ENCODE measurements around the gene RPS4Y2. TPM values are rescaled to one million over a fixed set of nuclear protein-coding genes. Genes with fewer than 3 reads are reported as not detected.

The RPS4Y2 gene
- total and polyA plus RNA-seq, 2 of the 13 experiments (the other 11 are each of a cell fraction or from before 2014, with no cell fraction given): not detected

- Histone ChIP-seq H3K36me3 (replicated peaks in 1 of 2; ENCODE audit: control insufficient read depth in 1 of 2, insufficient read depth in 2 of 2, low read length in 2 of 2) (no peaks in the 10 kb centered on the region), H3K4me2 (ENCODE audit: low read depth, low read length) (no peak overlapping the region), H3K27me3 (ENCODE audit: control insufficient read depth in 1 of 2, insufficient read depth in 2 of 2, low read length in 2 of 2) (no peaks in the 10 kb centered on the region), H3K4me1 (ENCODE audit: insufficient read depth, low read length) (no peaks in the 10 kb centered on the region), H4K20me1 (ENCODE audit: insufficient read depth, low read length) (no peaks in the 10 kb centered on the region), H3K4me3 (replicated peaks in 1 of 3; ENCODE audit: insufficient read depth in 1 of 3, low read depth in 2 of 3, low read length in 3 of 3) (no peak overlapping the region), H3K27ac (ENCODE audit: extremely low read length, insufficient read depth, low read length) (no peak overlapping the region), H3K79me2 (ENCODE audit: insufficient read depth, low read length) (no peaks in the 10 kb centered on the region), H2AFZ (ENCODE audit: low read length) (no peak overlapping the region), H3K9me3 (ENCODE audit: low read length) (no peaks in the 10 kb centered on the region), H3K9ac (ENCODE audit: insufficient read depth, low read depth, low read length) (no peak overlapping the region)
- no peak for TF ChIP-seq SMC3 (IDR thresholded peaks at IDR 0.05; ENCODE audit: low read length)
- no peak for TF ChIP-seq ZNF230 (CRISPR knock-in tag; IDR thresholded peaks at IDR 0.05)
- no peak for TF ChIP-seq REST (IDR thresholded peaks at IDR 0.05; ENCODE audit: borderline replicate concordance in 1 of 2, low read depth in 1 of 2, low read length in 2 of 2)
- no peak for TF ChIP-seq TBP (CRISPR knock-in tag; IDR thresholded peaks at IDR 0.05)
- TF ChIP-seq ZNF232 (CRISPR knock-in tag; IDR thresholded peaks at IDR 0.05; ENCODE audit: borderline replicate concordance): no peak
- TF ChIP-seq HMG20A (CRISPR knock-in tag; IDR thresholded peaks at IDR 0.05; ENCODE audit: borderline replicate concordance): no peak
- TF ChIP-seq REPIN1 (CRISPR knock-in tag; IDR thresholded peaks at IDR 0.05; ENCODE audit: borderline replicate concordance, low read depth): no peak
- TF ChIP-seq KDM5A (IDR thresholded peaks at IDR 0.05; ENCODE audit: borderline replicate concordance, low read length): no peak
- no peak for TF ChIP-seq CENPBD1 (CRISPR knock-in tag; IDR thresholded peaks at IDR 0.05; ENCODE audit: borderline replicate concordance, low read depth)
- intact Hi-C loops (cut with micrococcal nuclease; ENCODE audit: unreplicated experiment) (no loop called here), in situ Hi-C loops (cut with HindIII; ENCODE audit: extremely low pct_ligation_motif_present, low pct_unique_long_range_greater_than_20kb) (no loop called here)
- FAIRE-seq: no peak
- no peak for ATAC-seq
- no peak for DNase-seq (ENCODE audit: low spot score)
- no TSS peak for BruUV-seq (replicated peaks)
- POLR2A ChIA-PET: no interaction called here
- CTCF ChIA-PET (ENCODE audit: low intra/inter-chr PET ratio, low total read pairs): no interaction called here
- 6% methylated on average over 9 of the region's 11 CpGs for WGBS (ENCODE audit: low lambda C conversion rate)
These were observed 29.6 kb upstream of the RPS4Y2 start for GRCh38 chrY:20726184-20726907.

All from HepG2 (cell line).